Stimulated activated CD8-positive, alpha-beta memory T cell treated with anti-CD3 and anti-CD28 coated beads, Interleukin-7, amount 100 ng/mL, for 48 hours (primary cell): ENCODE measurements around the gene FFAR4.

Experiments
- DNase-seq, 2 donors: peaks; one replicate each; pipeline ENCODE4 v3.0.0-alpha.2; 2020; ENCODE audit warnings: low read depth in 1 of 2; ENCODE audit errors: extremely low read depth in 1 of 2

Gene FFAR4

GRCh38 chr10:93570383-93570782, 3.9 kb downstream of the FFAR4 start:
- DNase-seq, result no peak

DNA sequence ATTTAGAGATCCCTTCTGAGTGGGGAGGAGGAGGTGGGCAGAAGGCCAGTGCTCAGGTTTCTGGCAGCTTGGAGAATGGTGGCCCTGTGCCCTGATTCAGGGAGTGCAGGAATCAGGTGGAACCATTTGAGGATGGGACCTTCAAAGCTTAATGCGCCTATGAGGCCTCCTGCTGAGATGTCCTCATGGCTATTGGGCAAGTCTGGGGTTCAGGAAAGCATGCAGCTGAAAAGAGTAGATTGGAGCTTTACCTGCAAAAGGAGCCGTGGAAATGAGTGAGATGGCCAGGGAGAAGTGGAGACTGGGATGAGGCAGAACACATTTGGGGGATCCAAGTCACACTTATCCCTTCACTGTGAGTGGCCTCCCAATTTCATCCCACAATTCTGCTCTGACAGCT, 6.1 kb downstream of the FFAR4 start:
- no peak for DNase-seq

- DNase-seq, result no peak
Measured at GRCh38 chr10:93573051-93573909, 6.8 kb downstream of the FFAR4 start.

DNA sequence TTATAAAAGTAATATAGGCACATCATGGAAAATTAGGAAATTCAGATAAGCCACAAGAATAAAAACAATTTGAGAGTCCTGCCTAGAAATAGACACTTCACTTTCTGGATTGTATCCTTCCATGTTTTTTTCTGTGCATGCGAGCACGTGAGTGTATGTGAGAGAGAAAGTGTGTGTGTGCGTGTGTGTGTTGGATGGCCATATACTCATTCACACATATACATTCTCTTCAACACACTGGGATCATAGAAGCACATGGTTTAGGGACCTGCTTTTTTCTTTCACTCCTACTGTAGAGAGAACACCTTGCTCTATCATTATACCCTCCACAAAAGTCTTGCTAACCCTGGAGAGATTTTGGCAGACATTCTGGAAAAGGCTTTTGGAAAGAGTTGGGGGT, 7.5 kb downstream of the FFAR4 start:
- DNase-seq, result no peak

GRCh38 chr10:93576888-93577287, 10.4 kb downstream of the FFAR4 start:
- DNase-seq, result no peak

DNA sequence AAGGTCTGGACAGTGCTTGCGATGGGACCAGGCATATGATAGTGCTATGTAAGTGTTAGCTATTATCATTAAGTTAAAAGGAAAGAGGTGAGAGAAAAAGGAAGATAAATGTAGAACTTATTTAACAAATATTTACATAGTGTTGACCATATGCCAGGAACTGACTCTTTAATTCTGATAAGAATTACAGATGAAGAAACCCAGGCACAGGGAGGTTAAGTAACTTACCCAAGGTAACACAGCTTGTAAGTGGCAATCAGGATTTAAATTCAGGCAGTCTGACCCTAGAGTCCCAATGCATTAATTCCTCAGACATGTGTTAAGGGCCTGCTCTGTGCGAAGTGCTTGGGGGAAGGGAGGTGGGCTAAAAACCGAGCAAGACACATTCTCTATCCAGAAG, 11.1 kb downstream of the FFAR4 start:
- no peak for DNase-seq

DNA sequence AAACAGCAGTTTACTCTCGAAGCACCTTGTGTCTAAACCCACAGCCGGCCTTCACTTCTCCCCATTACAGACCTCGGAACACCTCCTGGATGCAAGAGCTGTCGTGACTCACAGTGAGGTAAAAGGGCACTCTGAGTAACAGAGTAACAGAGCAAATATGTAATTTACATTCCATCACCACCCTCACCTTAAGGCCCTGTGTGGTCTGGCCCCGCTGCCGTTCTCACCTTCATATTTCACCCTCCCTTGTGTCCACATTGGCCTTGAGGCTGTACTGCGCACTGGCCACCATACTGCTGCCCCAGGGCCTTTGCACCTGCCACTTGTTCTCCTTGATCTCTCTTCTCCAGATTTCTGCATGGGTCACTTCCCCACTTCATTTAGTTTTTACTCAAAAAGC, 12.6 kb downstream of the FFAR4 start:
- DNase-seq, result no peak

DNA sequence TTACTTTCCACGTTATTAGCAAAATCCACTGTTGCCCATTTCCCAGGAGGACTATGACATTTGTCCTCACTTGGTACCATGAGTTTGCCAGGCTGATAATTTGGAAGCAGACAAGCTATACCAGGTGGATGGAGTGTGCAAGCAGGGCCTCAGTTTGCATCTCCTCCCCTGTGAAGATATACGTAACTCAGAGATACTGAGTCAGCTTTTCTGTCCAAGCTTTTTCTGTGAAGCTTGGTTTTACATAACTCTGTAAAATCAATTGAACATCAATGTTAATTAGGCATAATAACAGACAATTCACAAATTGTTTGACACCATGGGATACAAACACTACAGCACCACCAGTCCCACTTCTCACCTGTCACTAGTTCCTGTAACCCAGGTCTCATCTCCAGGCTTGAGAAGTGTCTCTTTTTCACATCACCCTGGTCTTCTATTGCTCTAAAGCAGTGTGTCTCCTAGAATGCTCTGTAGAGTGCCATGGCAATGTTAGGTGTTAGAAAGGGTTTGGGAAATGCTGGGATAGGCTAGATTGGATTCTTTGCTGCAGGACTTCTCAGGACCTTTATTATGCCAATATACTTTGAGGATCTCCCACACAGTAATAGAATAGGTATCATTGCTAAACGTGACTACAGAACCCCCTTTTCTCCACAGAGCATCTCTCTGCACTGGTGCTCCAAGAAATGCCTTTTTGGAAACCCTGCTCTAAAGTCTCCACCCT, 13.7 kb downstream of the FFAR4 start:
- DNase-seq, result no peak

- no peak for DNase-seq
Measured at GRCh38 chr10:93580828-93581227, 14.4 kb downstream of the FFAR4 start.

- DNase-seq, result no peak
Measured at GRCh38 chr10:93584445-93584844, 18.0 kb downstream of the FFAR4 start.

GRCh38 chr10:93589648-93590562, 23.4 kb downstream of the FFAR4 start:
- no peak for DNase-seq

- DNase-seq, result no peak
Measured at GRCh38 chr10:93590638-93591037, 24.2 kb downstream of the FFAR4 start.

DNA sequence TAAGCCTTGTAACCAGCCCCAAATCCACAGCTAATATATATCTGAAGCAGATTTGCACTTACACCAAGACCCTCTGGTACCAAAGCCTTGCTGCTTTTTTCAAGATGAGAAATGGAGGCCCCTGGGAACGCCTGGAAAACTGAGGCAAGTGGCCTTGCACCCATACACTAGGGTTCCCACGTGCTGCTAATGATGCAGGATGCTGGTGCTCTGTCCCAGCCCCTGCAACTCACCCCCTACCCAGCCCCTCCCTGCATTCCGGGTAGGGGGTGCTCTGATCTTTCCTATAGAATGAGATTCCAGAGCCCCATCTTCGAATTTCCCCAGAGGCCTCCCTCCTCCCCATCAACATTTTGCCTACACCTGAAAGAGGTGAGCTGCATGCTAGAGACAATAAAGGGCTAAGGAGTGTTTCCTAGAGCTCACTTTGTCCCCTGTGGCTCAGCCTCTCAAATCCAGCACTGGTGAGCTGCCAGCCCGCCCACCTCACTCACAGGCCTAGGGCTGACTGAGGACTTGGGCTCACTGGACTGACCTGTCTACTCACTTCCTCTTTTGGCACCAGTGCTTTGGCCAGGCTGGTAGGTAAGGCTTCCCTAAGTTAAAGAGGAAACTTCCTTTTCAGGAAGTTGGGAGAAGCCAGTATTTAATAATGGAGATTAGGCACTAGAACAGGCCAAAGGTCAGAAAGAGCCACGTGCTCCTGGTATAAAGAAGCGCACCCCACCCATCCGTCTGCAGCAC, 24.8 kb downstream of the FFAR4 start:
- no peak for DNase-seq

DNA sequence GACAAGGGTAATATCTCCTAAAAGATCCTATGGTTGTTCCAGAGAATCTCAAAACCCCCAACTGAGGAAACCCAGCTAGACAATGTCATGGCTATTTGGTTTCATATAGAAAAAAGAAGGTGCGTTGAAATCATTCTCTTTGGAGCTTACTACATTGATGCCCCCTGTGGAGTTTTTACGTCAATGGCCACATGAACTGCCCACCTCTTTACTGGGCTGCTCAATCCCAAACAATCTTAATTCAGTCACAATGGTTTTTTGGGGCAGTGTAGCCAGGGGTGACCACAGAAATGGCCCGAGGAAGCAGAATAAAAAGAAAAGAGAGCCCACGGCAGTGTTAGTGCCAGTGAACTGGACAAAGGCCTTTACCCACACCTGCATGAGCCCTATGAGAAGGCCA, 26.8 kb downstream of the FFAR4 start:
- DNase-seq, result no peak

GRCh38 chr10:93593749-93594148, 27.3 kb downstream of the FFAR4 start:
- DNase-seq, result no peak

DNA sequence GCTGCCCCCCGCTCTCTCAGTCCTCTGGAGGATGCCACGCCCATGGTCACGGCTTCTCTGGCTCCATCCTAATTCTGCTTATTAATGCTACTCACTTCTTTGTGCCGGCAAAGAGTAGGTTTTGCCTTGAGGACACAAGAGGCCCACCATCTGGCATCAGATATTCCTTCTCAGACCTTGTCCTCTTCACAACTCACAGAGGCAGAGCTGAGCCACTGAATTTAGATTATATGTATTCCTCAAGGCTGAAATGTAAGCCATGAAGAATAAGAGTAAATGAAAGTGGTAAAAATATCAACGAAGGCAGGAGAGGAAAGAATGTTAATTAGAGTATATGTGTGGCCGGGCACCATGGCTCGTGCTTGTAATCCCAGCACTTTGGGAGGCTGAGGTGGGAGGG, 28.1 kb downstream of the FFAR4 start:
- DNase-seq, result no peak

DNA sequence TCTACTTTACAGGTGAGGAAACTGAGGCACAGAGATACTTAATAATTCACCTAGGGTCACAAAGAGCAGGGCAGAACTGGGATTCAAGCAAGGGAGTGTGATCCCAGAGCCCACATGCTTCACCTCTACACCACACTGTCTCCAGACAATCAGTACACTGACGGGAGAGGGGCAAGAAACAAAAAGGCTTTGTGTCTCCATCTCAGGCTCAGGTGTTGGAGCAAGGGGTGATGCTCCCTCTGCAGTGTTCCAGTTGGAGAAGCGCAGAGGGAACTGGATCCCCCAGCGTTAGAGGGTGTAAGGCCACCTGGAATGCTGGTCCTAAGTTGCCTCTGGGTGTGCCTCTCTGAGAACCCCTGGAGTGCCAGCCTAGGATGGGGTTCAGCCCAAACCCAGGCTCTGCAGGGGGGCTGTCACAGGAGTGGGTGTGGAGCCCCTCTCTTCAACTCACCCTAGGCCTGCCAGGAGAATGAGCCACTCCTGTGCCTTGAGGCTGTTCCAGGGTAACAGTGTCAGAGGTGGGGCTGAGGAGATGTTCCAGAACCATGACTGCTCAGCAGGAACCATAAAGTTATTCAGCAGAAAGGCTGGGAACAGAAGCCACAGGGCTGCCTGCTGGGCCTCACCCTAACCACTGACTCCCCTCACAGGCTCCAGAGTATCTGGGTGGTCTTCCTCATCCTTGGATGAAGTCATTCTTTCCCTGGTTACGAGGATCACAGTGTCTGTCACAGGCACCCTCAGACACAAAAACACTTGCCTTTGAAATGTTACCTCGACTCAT, 29.1 kb downstream of the FFAR4 start:
- no peak for DNase-seq

DNA sequence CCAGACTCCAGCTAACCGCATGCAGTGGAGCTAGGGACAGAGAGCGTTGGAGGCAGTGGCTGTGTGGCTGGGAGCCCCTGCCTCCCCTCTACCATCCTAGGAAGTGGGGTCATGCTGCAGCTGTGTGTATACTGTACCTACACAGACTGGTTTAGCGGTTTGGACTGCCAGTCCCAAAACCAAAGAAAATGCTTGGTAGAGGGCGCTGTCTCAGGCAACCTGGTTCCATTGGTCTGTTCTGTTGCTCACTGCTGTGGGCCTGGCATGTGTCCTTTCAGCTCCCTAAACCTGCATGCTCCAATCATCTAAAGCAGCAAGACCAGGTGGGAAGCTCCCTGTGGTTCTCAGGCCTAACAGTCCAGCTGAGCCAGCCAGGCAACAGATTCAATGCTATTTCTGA, 30.1 kb downstream of the FFAR4 start:
- DNase-seq, result no peak

DNA sequence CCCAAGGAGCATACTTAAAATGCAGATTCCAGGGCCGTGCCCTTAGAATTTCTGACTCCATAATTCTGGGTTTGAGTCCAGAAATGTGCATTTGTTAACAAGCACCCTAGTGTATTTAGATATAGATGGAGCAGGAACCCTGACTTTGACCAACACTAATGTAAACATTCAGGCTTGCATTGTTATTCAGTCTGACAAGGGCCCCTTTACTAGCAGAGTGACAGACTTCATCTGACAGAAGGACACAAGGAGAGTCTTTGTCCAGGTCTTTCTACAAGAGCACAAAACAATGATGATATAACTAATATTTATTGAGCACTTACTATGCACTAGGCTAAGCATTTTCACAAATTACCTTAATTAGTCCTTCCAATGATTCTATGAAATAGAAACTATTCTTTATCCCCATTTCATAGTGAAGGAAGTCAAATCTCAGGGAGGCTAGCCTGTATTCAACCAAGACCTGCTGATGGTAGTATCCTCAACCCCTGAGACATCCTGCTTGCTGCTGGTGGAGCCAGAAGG, 30.7 kb downstream of the FFAR4 start:
- no peak for DNase-seq

DNA sequence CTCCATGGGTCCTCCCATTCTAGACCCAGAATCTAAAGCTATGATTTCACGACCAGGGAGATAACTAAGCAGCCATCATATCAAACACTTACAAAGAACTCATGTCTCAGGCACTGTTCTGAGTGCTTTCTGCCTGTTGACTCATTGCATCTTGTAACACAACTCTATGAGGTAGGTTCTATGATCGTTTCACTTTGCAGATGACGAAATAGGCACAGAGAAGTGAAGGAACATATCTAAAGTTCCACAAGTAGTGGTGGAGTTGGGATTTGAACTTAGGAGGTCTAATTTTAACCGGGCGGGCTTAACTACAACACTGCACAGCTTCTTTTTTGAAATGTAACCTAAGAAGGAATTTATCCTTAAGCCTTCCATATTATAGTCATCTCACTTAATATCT, 31.7 kb downstream of the FFAR4 start:
- DNase-seq, result no peak
